ENCODE measurements around the gene PLEKHA7. TPM values are rescaled to one million over a fixed set of nuclear protein-coding genes. Genes with fewer than 3 reads are reported as not detected.

The PLEKHA7 gene
- total RNA-seq, 1 experiment from 2014 or later, result 18.4 TPM

GRCh38 chr11:16975906-16976305 lies 38.3 kb downstream of the PLEKHA7 start:
- BruUV-seq (replicated peaks), result no TSS peak
- Histone ChIP-seq H2AFZ (ENCODE audit: low read length) (no peak overlapping the region), H3K4me2 (ENCODE audit: low read length) (no peak overlapping the region), H3K4me1 (ENCODE audit: insufficient read depth, low read length) (peaks cover 8% of the 10 kb centered on the region; the same call in 1 of the 2 replicates), H3K9ac (ENCODE audit: low read length) (no peak overlapping the region), H3K79me2 (ENCODE audit: low read length) (no peaks in the 10 kb centered on the region), H3K36me3 (ENCODE audit: low read depth, low read length) (no peaks in the 10 kb centered on the region), H3K27me3 (ENCODE audit: low read length) (no peaks in the 10 kb centered on the region), H3K27ac (ENCODE audit: low read length) (no peak overlapping the region), H3F3A (ENCODE audit: low read length, unreplicated experiment) (no peaks in the 10 kb centered on the region), H3K9me3 (ENCODE audit: low read length) (no peaks in the 10 kb centered on the region), H3K4me3 (ENCODE audit: low read length) (no peak overlapping the region), H3K9me2 (replicated peaks; ENCODE audit: low read length) (no peaks in the 10 kb centered on the region), H4K20me1 (ENCODE audit: low read length) (no peaks in the 10 kb centered on the region)
- DNase-seq, result no peak
- ChIA-PET POLR2A (ENCODE audit: unreplicated experiment) (no interaction called here), CTCF (no interaction called here)
- intact Hi-C loops (cut with micrococcal nuclease), result no loop called here
- no peak for ATAC-seq
- no peak for TF ChIP-seq EZH2 (IDR thresholded peaks at IDR 0.05; ENCODE audit: low read length, unreplicated experiment)

- no TSS peak for BruUV-seq (replicated peaks)
- no peak for DNase-seq
- H3K36me3 ChIP-seq (ENCODE audit: low read depth, low read length), result no peaks in the 10 kb centered on the region
- intact Hi-C loops (cut with micrococcal nuclease), result no loop called here
- H3K4me1 ChIP-seq (ENCODE audit: insufficient read depth, low read length), result peaks cover 8% of the 10 kb centered on the region; the same call in 1 of the 2 replicates
- no peaks in the 10 kb centered on the region for H3K9me2 ChIP-seq (replicated peaks; ENCODE audit: low read length)
- no peaks in the 10 kb centered on the region for H3K27me3 ChIP-seq (ENCODE audit: low read length)
- no peaks in the 10 kb centered on the region for H3K9me3 ChIP-seq (ENCODE audit: low read length)
- TF ChIP-seq EZH2 (IDR thresholded peaks at IDR 0.05; ENCODE audit: low read length, unreplicated experiment) (no peak), CTCF (conservative IDR thresholded peaks at IDR 0.05; ENCODE audit: low read depth, low read length) (no peak), EZH2phosphoT487 (IDR thresholded peaks at IDR 0.05; ENCODE audit: borderline replicate concordance, low read length) (no peak)
- H2AFZ ChIP-seq (ENCODE audit: low read length), result no peak overlapping the region
- no peaks in the 10 kb centered on the region for H4K20me1 ChIP-seq (ENCODE audit: low read length)
- no peak overlapping the region for H3K4me3 ChIP-seq (ENCODE audit: low read length)
- H3K9ac ChIP-seq (ENCODE audit: low read length), result no peak overlapping the region
- no peaks in the 10 kb centered on the region for H3K79me2 ChIP-seq (ENCODE audit: low read length)
- no peak overlapping the region for H3K27ac ChIP-seq (ENCODE audit: low read length)
- no peaks in the 10 kb centered on the region for H3F3A ChIP-seq (ENCODE audit: low read length, unreplicated experiment)
- no peak for ATAC-seq
- no peak overlapping the region for H3K4me2 ChIP-seq (ENCODE audit: low read length)
- ChIA-PET POLR2A (ENCODE audit: unreplicated experiment) (no interaction called here), CTCF (no interaction called here)
These were observed 40.8 kb downstream of the PLEKHA7 start for GRCh38 chr11:16973338-16973964.

DNA sequence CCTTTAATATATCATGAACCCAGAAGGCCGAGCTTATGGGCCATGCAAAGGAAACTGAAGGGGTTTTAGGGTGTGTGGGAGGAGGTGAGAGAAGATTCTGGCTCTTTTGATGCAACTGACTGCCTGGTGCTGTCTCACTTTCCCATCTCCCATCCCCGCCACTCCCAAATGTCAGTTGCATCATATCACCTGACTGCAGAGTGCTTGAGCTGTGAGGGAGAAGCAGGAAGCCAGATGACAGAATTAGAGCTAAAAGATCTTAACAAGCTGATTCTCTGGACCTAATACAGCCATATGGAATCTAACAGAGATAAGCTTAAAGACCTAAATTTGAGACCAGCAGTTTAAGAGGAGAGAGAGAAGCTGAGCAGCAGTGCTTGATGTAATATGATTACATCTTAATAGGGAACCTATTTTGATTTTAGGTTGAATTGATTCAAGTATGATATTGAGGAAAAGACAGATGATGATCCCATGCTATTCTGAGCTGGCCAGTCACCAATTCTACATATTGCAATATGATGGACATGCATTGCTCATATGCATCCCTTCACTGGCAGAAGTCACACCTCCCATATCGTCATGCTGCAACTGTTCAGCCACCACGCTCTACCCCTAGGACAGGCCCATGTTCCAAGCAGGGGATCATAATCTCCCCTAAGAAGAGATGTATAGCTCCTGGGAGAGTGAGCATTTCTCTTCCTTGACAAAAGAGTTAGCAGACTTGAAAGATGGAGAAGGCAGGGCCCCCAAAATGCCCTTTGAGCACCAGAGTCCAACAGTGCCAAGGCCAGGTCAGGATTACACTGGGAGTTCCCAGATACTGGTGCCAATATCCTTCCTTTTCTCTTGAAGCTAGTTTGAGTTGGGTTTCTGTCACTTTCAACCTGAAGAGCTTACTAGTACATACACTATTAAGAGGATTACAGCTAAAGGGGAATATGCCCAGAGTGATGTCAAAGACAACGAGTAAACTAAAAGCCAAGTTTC lies 44.9 kb downstream of the PLEKHA7 start:
- no peaks in the 10 kb centered on the region for H4K20me1 ChIP-seq (ENCODE audit: low read length)
- no peak overlapping the region for H2AFZ ChIP-seq (ENCODE audit: low read length)
- POLR2A ChIA-PET (ENCODE audit: unreplicated experiment), result interaction anchor here (0.7 kb wide), 1 partner anchor 41 kb away, joined by 5 read pairs; no protein-coding TSS in a partner anchor
- H3F3A ChIP-seq (ENCODE audit: low read length, unreplicated experiment), result no peaks in the 10 kb centered on the region
- H3K4me1 ChIP-seq (ENCODE audit: insufficient read depth, low read length), result no peaks in the 10 kb centered on the region
- no peak overlapping the region for H3K4me3 ChIP-seq (ENCODE audit: low read length)
- no peaks in the 10 kb centered on the region for H3K27me3 ChIP-seq (ENCODE audit: low read length)
- no peaks in the 10 kb centered on the region for H3K36me3 ChIP-seq (ENCODE audit: low read depth, low read length)
- no peaks in the 10 kb centered on the region for H3K9me3 ChIP-seq (ENCODE audit: low read length)
- DNase-seq (no peak), ATAC-seq (no peak)
- intact Hi-C loops (cut with micrococcal nuclease), result no loop called here
- no peak overlapping the region for H3K4me2 ChIP-seq (ENCODE audit: low read length)
- no peak overlapping the region for H3K27ac ChIP-seq (ENCODE audit: low read length)
- no peak overlapping the region for H3K9ac ChIP-seq (ENCODE audit: low read length)
- no peaks in the 10 kb centered on the region for H3K79me2 ChIP-seq (ENCODE audit: low read length)
- H3K9me2 ChIP-seq (replicated peaks; ENCODE audit: low read length), result no peaks in the 10 kb centered on the region
- no peak for TF ChIP-seq EZH2phosphoT487 (IDR thresholded peaks at IDR 0.05; ENCODE audit: borderline replicate concordance, low read length)
- TF ChIP-seq EZH2 (IDR thresholded peaks at IDR 0.05; ENCODE audit: low read length, unreplicated experiment), result no peak
- TF ChIP-seq CTCF (conservative IDR thresholded peaks at IDR 0.05; ENCODE audit: low read depth, low read length), result no peak
- CTCF ChIA-PET, result no interaction called here
- BruUV-seq (replicated peaks), result no TSS peak

All from PC-3 (cell line).